SH-SY5Y (cell line): ENCODE measurements around the gene CHD2.

ENCODE experiments used
- GATA2 ChIP-seq: IDR thresholded peaks from 2 replicates; pipeline ENCODE4 v1.6.1; 2011; ENCODE audit warnings: mild to moderate bottlenecking, low read depth, low read length
- GATA3 ChIP-seq: IDR thresholded peaks from 2 replicates; pipeline ENCODE4 v1.6.1; 2011; ENCODE audit warnings: low read depth, mild to moderate bottlenecking, low read length, moderate library complexity

DNA sequence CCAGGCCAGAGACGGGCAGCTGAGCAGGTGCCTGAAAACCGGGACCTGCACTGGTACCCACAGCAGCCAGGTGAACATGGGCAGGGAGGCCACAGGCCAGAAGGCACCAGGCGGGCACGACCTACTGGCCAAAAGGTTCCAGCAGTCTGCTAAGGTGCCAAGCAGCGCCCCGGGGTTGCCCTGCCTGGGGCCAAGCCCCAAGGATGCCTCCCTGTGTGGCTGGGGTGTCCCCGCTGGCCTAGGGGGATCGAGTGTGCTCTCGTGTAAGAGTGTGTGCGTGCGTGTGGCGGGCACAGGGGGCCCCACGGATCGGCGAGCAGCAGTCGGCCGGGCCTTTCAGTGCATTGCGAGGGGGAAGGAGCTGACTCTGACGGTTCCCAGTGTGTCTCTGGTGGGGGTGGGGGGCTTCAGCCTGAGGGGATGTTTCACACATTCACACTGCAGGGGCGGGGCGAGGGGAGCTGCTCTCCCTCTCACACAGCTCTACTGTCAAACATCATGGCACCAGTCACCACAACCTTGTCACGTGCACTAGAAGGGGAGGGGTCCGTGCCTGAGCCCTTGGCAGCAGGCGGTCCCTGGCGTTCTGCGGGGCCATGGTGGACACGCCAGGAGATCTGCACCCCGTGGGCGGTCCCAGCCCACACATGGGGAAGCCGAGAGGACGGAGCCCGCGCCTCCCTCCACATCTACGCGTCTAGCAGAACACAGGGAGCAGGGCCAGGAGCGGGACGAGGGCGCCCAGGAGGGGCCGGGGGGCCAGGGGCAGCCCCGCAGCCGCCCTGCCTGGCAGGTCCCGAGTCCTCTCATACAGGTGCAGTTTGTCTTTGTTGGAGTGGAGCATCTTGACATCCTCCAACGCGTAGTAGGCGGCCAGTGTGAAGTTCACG is 144.4 kb downstream of the CHD2 start:
- no peak for TF ChIP-seq GATA2
- TF ChIP-seq GATA3 = no peak
